HUES64 (cell line): ENCODE data around the gene RNGTT.

Experiments
- H3K27ac ChIP-seq: 2 replicates; pipeline ENCODE4 v1.7.0; 2013; ENCODE audit warnings: low read depth, low read length, inconsistent platforms
- H3K27me3 ChIP-seq: 2 replicates; pipeline ENCODE4 v1.6.1; 2013; ENCODE audit warnings: mild to moderate bottlenecking, low read length; ENCODE audit not compliant: insufficient read depth
- H3K36me3 ChIP-seq: 2 replicates; pipeline ENCODE4 v1.6.1; 2013; ENCODE audit warnings: mild to moderate bottlenecking, low read length; ENCODE audit not compliant: insufficient read depth
- H3K4me1 ChIP-seq: 2 replicates; pipeline ENCODE4 v1.6.1; 2013; ENCODE audit warnings: mild to moderate bottlenecking, low read length, moderate library complexity; ENCODE audit not compliant: insufficient read depth
- H3K4me3 ChIP-seq: 2 replicates; pipeline ENCODE4 v1.5.1; 2013; ENCODE audit warnings: mild to moderate bottlenecking, low read length, moderate library complexity
- H3K9ac ChIP-seq: 2 replicates; pipeline ENCODE4 v1.6.1; 2013; ENCODE audit warnings: mild to moderate bottlenecking, low read depth, low read length
- H3K9me3 ChIP-seq: 2 replicates; pipeline ENCODE4 v1.6.1; 2013; ENCODE audit warnings: low read depth, low read length; ENCODE audit not compliant: insufficient read depth
- WGBS: fragments of 150-250, 120-280 bp; methylation state at CpG from one replicate; pipeline ENCODE4 v1.1.7; 2013; ENCODE audit warnings: missing lambda C conversion rate; 5-methylcytosine and 5-hydroxymethylcytosine counted together

The RNGTT gene

DNA sequence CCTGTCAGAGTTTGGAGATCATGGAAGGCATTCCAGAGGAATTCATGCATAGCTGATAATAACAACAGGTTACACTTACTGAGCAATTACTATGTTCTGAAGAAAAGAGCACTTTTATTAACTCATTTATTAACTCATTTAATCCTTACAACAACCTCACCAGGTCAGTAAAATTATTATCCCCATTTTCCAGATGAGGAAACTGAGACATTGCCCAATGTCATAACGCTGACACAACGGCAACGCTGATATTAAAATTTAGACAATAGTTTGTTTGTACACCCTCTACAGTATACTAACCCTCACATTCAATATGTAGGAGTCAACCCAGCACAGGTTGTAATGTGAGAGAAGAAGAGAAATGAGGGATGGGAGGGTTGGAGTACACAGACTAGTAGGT, 105.0 kb downstream of the RNGTT start:
- Histone ChIP-seq H3K9me3 (no peaks in the 10 kb centered on the region), H3K9ac (no peak overlapping the region), H3K4me1 (no peaks in the 10 kb centered on the region), H3K4me3 (no peak overlapping the region), H3K36me3 (peaks cover 4% of the 10 kb centered on the region; the same call in 1 of the 2 replicates), H3K27ac (no peak overlapping the region), H3K27me3 (no peaks in the 10 kb centered on the region)
- no CpG with 5 or more reads among the region's 3 CpGs for WGBS

DNA sequence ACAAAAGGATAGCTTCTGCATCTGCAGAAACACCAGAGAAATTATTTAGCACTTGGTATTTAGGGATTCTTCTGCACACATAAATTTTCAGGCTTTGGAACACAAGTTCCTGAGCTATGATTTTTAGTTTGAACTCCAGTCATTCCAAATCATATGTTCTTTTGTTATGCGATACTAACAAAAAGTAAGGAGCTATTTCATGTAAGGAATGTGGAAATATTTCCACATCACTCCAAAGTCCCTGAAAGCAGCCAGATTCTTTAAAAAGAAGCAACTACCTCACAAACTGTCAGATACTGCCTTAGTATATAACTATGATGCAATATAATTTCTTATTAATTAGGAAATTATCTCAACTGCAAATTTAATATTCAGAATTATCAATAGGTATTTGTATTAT, 106.9 kb downstream of the RNGTT start:
- Histone ChIP-seq H3K4me3 (no peak overlapping the region), H3K27ac (no peak overlapping the region), H3K4me1 (no peaks in the 10 kb centered on the region), H3K36me3 (no peaks in the 10 kb centered on the region), H3K27me3 (no peaks in the 10 kb centered on the region), H3K9me3 (no peaks in the 10 kb centered on the region), H3K9ac (no peak overlapping the region)
- WGBS: no CpG with 5 or more reads among the region's 1 CpG

DNA sequence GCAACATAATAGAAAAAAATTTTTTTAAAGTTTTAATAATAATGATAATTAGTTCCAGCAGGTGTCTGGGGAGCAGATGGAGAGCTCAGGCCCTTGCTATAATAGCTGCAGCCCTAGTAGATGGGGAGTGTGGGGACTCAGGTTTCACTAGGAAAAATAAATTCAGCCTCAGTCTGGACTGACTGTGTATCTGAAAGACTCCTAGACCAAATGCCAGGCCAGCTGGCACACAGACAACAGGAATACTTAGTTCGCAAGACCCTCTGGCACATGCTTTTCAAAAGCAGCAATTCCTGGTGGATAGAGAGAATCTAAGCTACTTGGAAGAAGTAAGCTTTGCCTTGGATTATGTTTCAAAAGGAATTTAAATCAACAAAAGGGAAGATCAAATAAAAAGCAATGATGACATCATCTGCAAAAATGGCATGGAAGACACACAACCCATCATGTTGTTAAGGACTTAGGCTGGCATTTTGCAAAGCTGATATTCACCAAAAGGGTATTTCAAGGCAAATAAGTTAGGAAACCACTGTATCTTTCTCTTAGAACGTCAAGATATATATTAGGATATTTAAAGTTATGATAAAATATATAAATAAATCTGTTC, 107.8 kb downstream of the RNGTT start:
- no peak overlapping the region for H3K27ac ChIP-seq
- WGBS: 93% methylated on average over 1 of the region's 2 CpGs
- no peak overlapping the region for H3K4me3 ChIP-seq
- H3K4me1 ChIP-seq: no peaks in the 10 kb centered on the region
- H3K36me3 ChIP-seq: no peaks in the 10 kb centered on the region
- no peaks in the 10 kb centered on the region for H3K9me3 ChIP-seq
- no peak overlapping the region for H3K9ac ChIP-seq
- no peaks in the 10 kb centered on the region for H3K27me3 ChIP-seq

GRCh38 chr6:88852775-88853174, 110.6 kb downstream of the RNGTT start:
- Histone ChIP-seq H3K4me1 (no peaks in the 10 kb centered on the region), H3K9ac (no peak overlapping the region), H3K27ac (no peak overlapping the region), H3K27me3 (no peaks in the 10 kb centered on the region), H3K36me3 (no peaks in the 10 kb centered on the region; the same call in 1 of the 2 replicates), H3K4me3 (no peak overlapping the region), H3K9me3 (no peaks in the 10 kb centered on the region)

GRCh38 chr6:88852000-88852399, 111.4 kb downstream of the RNGTT start:
- Histone ChIP-seq H3K27me3 (no peaks in the 10 kb centered on the region), H3K9ac (no peak overlapping the region), H3K9me3 (no peaks in the 10 kb centered on the region), H3K4me3 (no peak overlapping the region), H3K36me3 (no peaks in the 10 kb centered on the region; the same call in 1 of the 2 replicates), H3K4me1 (no peaks in the 10 kb centered on the region), H3K27ac (no peak overlapping the region)
- WGBS: 96% methylated on average over 2 of the region's 2 CpGs

GRCh38 chr6:88848870-88849269, 114.5 kb downstream of the RNGTT start:
- Histone ChIP-seq H3K9me3 (no peaks in the 10 kb centered on the region), H3K4me1 (no peaks in the 10 kb centered on the region), H3K27me3 (no peaks in the 10 kb centered on the region), H3K27ac (no peak overlapping the region), H3K9ac (no peak overlapping the region), H3K36me3 (peaks cover 5% of the 10 kb centered on the region), H3K4me3 (no peak overlapping the region)
- 80% methylated on average over 1 of the region's 1 CpG for WGBS

DNA sequence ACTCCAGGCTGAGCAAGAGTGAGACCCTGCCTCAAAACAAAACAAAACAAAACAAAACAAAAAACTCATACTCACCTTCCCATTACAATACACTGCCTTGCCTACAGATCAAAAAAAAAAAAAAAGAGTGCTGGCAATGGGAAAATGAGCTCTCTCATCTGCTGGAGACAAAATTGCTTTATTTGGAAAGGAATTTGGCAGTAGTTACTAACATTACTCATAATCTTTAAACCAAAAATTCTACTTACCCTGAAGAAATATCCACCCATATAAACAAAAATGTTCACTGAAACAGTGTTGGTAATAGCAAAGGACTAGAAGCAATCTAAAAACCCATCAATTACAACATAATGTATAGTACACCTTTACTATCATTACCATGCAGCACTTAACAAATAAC, 120.4 kb downstream of the RNGTT start:
- Histone ChIP-seq H3K36me3 (peaks cover 12% of the 10 kb centered on the region; the same call in 1 of the 2 replicates), H3K4me3 (no peak overlapping the region), H3K9ac (no peak overlapping the region), H3K9me3 (no peaks in the 10 kb centered on the region), H3K27me3 (no peaks in the 10 kb centered on the region), H3K4me1 (no peaks in the 10 kb centered on the region), H3K27ac (no peak overlapping the region)

DNA sequence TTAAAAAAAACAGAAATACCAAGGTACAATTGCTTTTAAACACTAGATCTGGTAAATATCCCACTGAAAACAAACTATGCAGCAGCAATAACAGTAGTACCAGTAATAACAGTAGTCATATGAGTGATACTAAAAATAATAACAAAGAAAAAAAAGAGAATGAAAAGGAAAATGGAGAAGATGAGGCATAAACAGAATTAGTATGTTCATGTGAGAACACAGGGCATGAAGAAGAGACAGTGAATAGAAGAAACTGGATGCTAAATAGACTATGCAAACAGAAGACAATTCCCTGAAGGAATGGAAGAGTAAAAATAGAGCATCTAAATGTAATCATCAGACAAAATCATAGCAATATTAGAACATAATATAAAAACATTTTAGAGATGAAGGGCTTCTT, 121.1 kb downstream of the RNGTT start:
- H3K36me3 ChIP-seq: peaks cover 12% of the 10 kb centered on the region; the same call in 1 of the 2 replicates
- no peak overlapping the region for H3K4me3 ChIP-seq
- no peak overlapping the region for H3K27ac ChIP-seq
- no peaks in the 10 kb centered on the region for H3K4me1 ChIP-seq
- H3K27me3 ChIP-seq: no peaks in the 10 kb centered on the region
- no peaks in the 10 kb centered on the region for H3K9me3 ChIP-seq
- H3K9ac ChIP-seq: no peak overlapping the region

DNA sequence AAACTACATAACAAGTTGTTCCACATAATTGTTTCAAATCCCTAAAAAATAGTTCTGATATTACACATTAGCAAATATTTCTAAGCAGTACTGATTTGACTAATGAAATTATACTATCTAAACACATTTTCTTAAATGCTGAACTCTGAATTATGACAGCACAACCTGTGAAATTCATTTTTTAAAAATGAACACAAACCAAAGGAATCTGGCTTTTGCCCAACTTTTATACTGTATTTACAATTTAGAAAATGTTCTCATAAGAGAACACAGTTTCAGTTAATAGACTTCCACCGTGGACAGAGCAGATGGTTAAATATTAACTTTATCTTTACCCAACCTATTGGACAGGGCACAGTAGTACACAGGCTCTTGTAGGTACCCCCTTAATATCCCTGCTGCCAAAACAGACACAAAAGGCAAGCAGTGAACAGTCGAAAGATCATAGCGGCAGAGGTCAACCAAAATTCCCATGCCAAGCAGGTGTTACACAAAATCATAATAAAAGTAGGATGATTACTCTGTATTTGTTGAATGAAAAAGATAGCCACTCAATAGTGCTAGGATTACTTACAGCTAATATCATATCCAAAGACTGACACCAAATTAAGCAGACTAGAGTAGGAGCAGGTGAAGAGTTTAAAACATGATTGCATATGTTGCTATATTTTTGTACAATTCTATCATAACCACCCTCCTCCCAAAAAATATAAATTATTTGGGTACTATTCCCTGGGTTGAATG, 122.5 kb downstream of the RNGTT start:
- H3K4me1 ChIP-seq: no peaks in the 10 kb centered on the region
- WGBS: 100% methylated on average over 2 of the region's 3 CpGs
- H3K4me3 ChIP-seq: no peak overlapping the region
- no peak overlapping the region for H3K9ac ChIP-seq
- H3K27ac ChIP-seq: no peak overlapping the region
- H3K36me3 ChIP-seq: peaks cover 12% of the 10 kb centered on the region; the same call in 1 of the 2 replicates
- H3K27me3 ChIP-seq: no peaks in the 10 kb centered on the region
- no peaks in the 10 kb centered on the region for H3K9me3 ChIP-seq

DNA sequence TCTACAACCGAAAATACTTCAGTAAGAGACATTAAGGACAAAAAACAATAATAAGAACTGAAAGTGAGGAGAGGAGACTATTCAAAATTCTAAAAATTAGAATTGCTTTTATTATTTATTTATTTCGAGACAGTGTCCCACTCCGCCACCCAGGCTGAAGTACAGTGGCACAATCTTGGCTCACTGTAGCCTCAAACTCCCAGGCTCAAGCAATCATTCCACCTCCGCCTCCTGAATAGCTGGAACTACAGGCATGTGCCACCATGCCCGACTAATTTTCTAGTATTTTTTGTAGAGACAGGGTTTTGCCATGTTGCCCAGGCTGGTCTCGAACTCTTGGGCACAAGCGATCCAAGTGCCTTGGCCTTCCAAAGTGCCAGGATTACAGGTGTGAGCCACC, 123.1 kb downstream of the RNGTT start:
- H3K4me3 ChIP-seq: no peak overlapping the region
- no peak overlapping the region for H3K27ac ChIP-seq
- H3K4me1 ChIP-seq: no peaks in the 10 kb centered on the region
- H3K27me3 ChIP-seq: no peaks in the 10 kb centered on the region
- H3K36me3 ChIP-seq: peaks cover 12% of the 10 kb centered on the region; the same call in 1 of the 2 replicates
- no peaks in the 10 kb centered on the region for H3K9me3 ChIP-seq
- 96% methylated on average over 6 of the region's 7 CpGs for WGBS
- no peak overlapping the region for H3K9ac ChIP-seq

DNA sequence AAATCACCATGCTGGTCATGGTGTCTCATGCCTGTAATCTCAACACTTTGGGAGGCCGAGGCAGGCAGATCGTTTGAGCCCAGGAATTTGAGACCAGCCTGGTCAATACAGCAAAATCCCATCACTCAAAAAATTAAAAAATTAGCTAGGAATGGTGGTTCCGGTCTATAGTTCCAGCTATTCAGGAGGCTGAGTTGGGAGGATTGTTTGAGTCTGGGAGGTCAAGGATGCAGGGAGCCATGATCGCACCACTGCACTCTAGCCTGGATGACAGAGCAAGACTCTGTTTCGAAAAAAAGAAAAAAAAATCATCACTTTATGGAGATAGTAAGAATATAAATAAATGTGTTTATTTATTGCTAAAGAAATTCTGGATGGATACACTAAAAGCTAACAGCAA, 124.1 kb downstream of the RNGTT start:
- Histone ChIP-seq H3K27ac (no peak overlapping the region), H3K9me3 (peaks cover 2% of the 10 kb centered on the region; the same call in 1 of the 2 replicates), H3K9ac (no peak overlapping the region), H3K4me3 (no peak overlapping the region), H3K4me1 (no peaks in the 10 kb centered on the region), H3K27me3 (no peaks in the 10 kb centered on the region), H3K36me3 (peaks cover 11% of the 10 kb centered on the region; the same call in 1 of the 2 replicates)
- 94% methylated on average over 4 of the region's 5 CpGs for WGBS
